CD4-positive, alpha-beta T cell treated with Interleukin-4 for 1 hour (primary cell): ENCODE data around the gene NRP2.
A peak's percentile ranks its signal among the peaks of the same experiment; 100 is the strongest.

Source experiments
- DNase-seq, 2 donors: peaks; one replicate each; pipeline ENCODE4 v3.0.0-alpha.2; 2020 to 2022

The NRP2 gene

DNA sequence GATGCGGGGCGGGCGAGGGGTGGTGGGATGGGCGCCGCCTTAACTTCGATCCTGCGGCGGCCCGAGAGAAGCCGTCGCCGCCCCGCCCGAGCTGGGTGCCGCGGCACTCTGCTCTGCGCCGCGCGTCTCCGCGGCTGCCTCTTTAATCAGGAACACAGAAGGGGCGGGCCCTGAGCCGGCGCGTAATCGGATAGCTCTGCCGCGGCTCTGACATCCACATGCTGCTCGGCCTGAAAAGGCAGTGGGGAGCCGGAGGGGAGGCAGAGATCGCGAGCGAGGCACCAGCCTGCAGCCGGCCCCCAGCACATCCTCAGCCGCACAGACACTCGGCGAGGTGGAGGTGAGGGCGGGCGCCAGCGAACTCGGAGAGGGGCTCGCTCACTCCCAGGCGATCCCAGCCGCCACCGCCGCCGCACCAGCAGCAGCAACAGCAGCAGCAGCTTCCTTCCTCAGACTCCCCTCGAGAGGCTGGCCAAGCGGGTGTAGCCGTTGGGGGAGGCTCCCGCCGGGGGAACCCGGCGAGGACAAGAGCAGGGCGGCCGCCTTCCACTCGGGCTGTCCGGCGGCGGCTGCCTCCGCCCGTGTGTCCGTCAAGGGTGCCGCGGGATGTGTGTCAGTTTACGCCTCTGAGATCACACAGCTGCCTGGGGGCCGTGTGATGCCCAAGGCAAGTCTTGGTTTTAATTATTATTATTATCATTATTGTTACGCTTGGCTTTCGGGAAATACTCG is at the start of gene NRP2:
Gene NRP2 (plus strand): TSS at position 263 of the 732 bp plus-strand sequence. CDS start 790 bp downstream, outside the sequence.
- DNase-seq = peak; percentile 36 to 61

GRCh38 chr2:205633994-205634393 is 48.3 kb upstream of the NRP2 start:
- no peak for DNase-seq

- no peak for DNase-seq
Measured at GRCh38 chr2:205636549-205637319, 45.6 kb upstream of the NRP2 start.

- no peak for DNase-seq
Measured at GRCh38 chr2:205637320-205637602, 45.0 kb upstream of the NRP2 start.

DNA sequence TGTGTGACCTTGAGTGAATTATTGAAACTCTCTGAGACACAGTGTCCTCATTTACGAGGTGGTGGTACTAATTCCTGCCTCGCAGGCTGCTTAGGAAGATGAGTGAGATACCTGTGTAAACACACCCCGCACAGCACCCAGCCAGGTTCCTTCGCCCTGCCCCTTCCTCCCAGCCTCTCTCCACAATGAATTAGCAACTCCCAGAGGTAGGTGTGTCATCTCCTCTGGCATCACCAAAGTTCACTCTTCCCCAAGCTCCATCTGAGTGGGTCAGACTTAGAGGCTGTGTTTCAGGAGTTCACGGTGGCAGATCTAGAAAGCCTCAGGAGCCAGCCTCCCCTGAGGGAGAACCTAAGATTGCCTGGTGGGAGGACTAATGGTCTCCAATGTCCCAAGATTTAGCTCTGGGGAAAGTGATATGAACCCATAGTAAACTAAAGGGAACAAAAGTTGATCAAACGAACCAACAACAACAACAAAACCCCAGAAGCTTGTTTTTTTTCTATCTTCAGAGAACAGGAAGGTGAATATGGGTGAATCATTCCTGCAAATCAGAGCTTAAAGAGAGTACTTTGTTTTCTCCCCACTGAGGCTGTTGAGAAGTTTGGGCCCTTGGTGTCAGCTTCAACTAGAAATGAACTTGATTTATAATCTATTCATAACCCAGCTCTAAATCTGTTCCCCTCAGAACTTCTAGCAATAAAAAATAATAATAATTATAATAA is 44.4 kb upstream of the NRP2 start:
- DNase-seq = no peak

GRCh38 chr2:205640716-205641115 is 41.6 kb upstream of the NRP2 start:
- DNase-seq = no peak

GRCh38 chr2:205642599-205643356 is 39.5 kb upstream of the NRP2 start:
- no peak for DNase-seq

DNA sequence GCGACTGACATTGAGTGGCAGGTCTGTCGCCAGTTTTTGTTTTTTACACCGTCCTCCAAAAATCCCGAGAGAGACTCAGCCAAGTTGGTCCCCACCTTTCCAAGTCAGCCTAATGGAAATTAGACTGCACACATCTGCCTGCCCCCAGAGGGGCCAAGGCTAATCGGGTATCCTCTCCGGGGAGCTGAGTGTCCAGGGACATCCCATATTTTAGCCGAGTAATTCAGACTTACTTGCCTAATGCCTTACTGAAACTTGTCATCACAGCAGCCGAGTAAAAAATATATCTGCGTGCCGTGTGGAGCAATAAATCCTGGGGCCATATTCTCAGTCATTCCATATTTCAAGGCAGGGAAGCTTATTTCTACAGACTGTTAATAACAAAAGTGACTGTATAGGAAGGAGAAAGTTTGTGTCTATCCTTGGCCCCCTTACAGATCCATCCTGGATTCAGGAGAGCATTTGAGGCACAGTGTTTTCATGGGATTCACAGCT is 38.9 kb upstream of the NRP2 start:
- no peak for DNase-seq

- no peak for DNase-seq
Measured at GRCh38 chr2:205644018-205644417, 38.3 kb upstream of the NRP2 start.

- no peak for DNase-seq
Measured at GRCh38 chr2:205646680-205647079, 35.6 kb upstream of the NRP2 start.

DNA sequence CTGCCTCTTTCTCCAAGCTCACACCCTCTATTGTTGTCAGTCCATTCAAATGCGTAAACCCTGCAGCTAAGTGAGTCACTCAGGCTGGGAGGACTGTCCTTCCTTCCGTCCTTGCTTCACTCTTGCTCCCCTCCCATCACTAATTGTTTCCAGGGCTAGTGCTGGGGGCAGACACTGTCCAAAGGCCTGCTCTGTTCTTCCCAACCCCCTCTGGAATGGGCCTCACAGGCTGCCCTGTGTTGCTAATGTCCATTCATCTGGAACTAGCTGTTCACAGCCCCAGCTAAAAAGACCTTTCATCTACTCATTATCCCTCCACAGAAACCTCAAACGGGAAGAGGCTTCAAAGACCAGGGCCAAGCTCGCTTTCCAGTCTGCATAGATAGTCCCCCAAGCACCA is 31.9 kb upstream of the NRP2 start:
- no peak for DNase-seq

DNA sequence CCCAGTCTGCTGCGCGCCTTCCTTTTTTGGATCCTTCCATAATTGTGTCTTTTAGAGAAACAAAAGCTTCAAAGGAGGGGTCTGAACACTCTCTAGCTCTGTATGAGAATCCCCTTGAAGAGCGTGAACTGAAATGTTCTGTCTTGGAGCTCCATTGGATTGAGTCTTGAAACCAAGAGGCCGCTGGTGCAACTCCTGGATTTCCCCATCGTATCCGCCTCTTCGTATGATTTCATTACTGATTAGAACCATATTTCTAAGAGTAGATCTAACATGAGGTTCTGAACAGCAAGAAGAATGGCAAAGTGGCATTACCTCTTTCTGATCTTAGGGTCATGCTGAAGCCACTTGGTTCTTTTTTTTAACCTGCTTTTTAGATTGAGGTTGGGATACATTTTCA is 31.4 kb upstream of the NRP2 start:
- DNase-seq = no peak

DNA sequence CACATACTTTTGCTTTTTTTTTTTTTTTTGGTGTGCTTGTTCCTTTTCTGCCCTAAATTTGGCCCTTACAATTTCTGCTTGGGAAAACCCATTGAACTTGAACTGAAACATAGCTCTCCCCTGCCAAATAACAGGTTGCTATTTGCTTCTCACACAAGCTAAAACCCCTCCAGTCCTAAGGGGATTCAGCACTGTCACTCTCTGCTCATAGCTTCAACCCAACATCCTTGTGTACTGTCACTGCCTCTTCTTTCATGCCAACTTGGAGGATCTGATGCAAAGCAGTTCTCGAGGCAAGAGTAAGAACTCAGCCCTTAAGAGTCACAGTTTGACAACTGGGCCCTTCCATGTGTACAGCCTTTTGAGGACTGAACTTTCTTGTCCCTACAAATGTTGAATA is 30.6 kb upstream of the NRP2 start:
- no peak for DNase-seq

GRCh38 chr2:205654878-205655605 is 27.3 kb upstream of the NRP2 start:
- DNase-seq = no peak

DNA sequence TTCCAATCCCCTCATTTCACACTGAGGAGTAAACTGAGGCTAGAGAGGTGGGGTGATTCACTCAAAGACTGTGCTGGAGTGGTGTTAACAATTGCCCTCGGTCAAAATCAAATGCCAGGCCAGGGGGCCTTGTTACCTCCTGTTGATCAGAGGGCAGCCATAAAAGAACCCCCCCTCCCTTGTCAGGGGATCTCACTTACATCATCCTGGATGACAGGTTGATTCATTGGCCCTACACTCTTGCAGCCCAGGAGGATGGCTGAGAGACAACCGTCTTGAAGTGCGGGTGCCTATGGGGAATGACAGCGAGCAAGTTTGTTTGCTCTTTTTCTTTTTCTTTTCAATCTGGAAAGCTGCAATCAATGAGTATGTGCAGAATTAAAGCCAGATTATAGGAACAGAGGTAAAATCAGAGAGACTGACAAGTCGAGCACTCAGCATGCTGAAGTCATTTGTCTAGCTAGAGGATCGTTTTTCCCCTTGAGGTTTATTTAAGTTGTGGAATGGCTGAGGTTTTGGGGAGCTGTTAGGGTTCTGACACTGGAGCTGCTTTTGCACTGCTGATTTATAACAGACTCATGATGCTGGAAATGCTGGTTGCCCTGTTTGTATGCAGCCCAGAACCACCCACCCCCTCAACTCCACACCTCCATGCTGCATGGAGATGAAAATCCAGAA is 26.4 kb upstream of the NRP2 start:
- DNase-seq = no peak

GRCh38 chr2:205656461-205656860 is 25.8 kb upstream of the NRP2 start:
- no peak for DNase-seq

- no peak for DNase-seq
Measured at GRCh38 chr2:205656941-205657340, 25.4 kb upstream of the NRP2 start.

DNA sequence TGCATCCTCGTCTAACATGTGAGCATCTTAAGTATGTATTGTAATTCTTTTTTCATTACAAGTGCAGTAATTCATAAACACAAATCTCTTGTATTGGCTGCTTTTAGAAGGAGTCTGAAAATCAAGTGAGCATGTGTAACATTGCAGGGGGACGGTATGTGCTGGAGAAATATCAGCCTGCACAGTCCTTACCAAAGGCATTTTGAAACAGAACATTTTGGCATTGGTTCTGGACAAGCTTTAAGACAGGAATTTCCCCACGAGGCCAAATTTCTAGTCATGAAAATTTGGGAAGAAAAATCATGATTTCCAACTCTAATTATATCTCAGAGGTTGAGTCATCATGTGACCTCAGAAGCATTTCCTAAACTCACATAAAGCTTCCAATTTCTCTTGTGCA is 24.7 kb upstream of the NRP2 start:
- no peak for DNase-seq

DNA sequence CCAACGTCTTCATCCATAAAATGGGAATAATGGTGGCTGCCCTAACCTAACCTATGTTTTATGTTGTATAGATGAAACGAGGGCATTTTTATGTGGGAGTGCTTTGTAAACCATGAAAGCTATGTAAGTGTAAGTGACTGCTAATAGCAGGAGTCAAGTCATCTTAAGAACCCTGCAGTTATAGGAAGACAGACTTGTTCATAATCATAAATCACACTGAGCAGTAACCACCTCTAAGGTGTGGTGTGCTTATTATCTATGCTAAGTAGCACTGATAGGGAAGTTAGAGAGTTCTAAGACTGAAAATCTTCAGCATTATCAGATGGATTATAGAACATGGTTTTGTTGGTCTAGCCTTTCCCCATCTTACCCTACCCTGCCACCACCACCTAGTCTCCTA is 24.2 kb upstream of the NRP2 start:
- DNase-seq = no peak

DNA sequence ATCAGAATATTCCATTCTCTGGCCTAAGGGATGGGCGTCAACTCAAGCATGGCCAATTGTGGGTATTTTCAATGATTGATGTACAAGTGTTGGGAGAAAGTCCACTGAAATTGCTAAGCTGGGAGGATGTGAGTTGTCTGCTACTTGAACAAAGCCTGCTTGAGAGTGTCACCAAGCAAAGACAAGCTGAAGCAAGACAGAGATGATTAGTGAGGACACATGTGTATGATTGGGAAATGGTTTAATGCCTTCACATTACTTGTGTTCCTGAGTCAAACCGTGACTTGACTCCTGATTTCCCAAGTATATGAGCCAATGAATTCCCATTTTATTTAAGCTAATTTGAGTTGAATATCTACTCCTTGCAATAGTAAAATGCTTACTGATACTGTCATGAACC is 23.7 kb upstream of the NRP2 start:
- DNase-seq = no peak

- no peak for DNase-seq
Measured at GRCh38 chr2:205659922-205660321, 22.4 kb upstream of the NRP2 start.
